GM18909 (cell line): ENCODE measurements around the gene COX20.
"Not testable (repeated sequence)": the region's sequence is repeated elsewhere in the genome, so short reads cannot be mapped to it uniquely, and the experiment has no call there.

Experiments
- ATAC-seq: cut with Tn5 transposase; IDR thresholded peaks from one replicate; pipeline ENCODE4 v1.9.1; 2021; ENCODE audit warnings: mild to moderate bottlenecking; ENCODE audit not compliant: unreplicated experiment, poor library complexity

COX20 gene

GRCh38 chr1:244835276-244836134, at the start of gene COX20:
Gene COX20 (plus strand): TSS chr1:244835658. CDS start chr1:244835715, 57 bp downstream.
- ATAC-seq = peak; percentile 67

GRCh38 chr1:244788493-244789275, 46.8 kb upstream of the COX20 start:
- no peak for ATAC-seq

- ATAC-seq = no peak
Observed at GRCh38 chr1:244789276-244789580, 46.2 kb upstream of the COX20 start.

GRCh38 chr1:244789731-244790130, 45.7 kb upstream of the COX20 start:
- no peak for ATAC-seq

- no peak for ATAC-seq
Observed at GRCh38 chr1:244791061-244791460, 44.4 kb upstream of the COX20 start.

- ATAC-seq = no peak
Observed at GRCh38 chr1:244792188-244792850, 43.1 kb upstream of the COX20 start.

- ATAC-seq = no peak
Observed at GRCh38 chr1:244794071-244794470, 41.4 kb upstream of the COX20 start.

GRCh38 chr1:244794516-244794915, 40.9 kb upstream of the COX20 start:
- not testable (repeated sequence) for ATAC-seq

- ATAC-seq = no peak
Observed at GRCh38 chr1:244796719-244797406, 38.6 kb upstream of the COX20 start.

- ATAC-seq = no peak
Observed at GRCh38 chr1:244800821-244801220, 34.6 kb upstream of the COX20 start.

- peak; percentile 86 for ATAC-seq
Observed at GRCh38 chr1:244801246-244801645, 34.2 kb upstream of the COX20 start.

GRCh38 chr1:244802041-244802440, 33.4 kb upstream of the COX20 start:
- ATAC-seq = no peak

- no peak for ATAC-seq
Observed at GRCh38 chr1:244802556-244803239, 32.8 kb upstream of the COX20 start.

- ATAC-seq = no peak
Observed at GRCh38 chr1:244804841-244805240, 30.6 kb upstream of the COX20 start.

- ATAC-seq = no peak
Observed at GRCh38 chr1:244807138-244807537, 28.3 kb upstream of the COX20 start.

GRCh38 chr1:244810221-244810620, 25.2 kb upstream of the COX20 start:
- ATAC-seq = no peak

- no peak for ATAC-seq
Observed at GRCh38 chr1:244813327-244813726, 22.1 kb upstream of the COX20 start.

- ATAC-seq = no peak
Observed at GRCh38 chr1:244815600-244816099, 19.8 kb upstream of the COX20 start.

- ATAC-seq = no peak
Observed at GRCh38 chr1:244817415-244817894, 18.0 kb upstream of the COX20 start.

- no peak for ATAC-seq
Observed at GRCh38 chr1:244820131-244820530, 15.3 kb upstream of the COX20 start.
